Mammary epithelial cell (primary cell): Measurements from ENCODE around the gene BIRC3.

ENCODE experiments used
- CTCF ChIP-seq, 2 donors: IDR thresholded peaks in 1 of 2; conservative IDR thresholded peaks in 1 of 2; 2 replicates each; pipeline ENCODE4 v1.5.1; 2011 to 2012; ENCODE audit warnings: inconsistent platforms in 2 of 2, low read length in 2 of 2, mild to moderate bottlenecking in 2 of 2, control low read depth in 1 of 2, low read depth in 1 of 2; ENCODE audit not compliant: insufficient read depth in 1 of 2; ENCODE audit errors: extremely low read depth in 1 of 2
- EZH2 ChIP-seq: IDR thresholded peaks from 2 replicates; pipeline ENCODE4 v1.6.1; 2012; ENCODE audit warnings: low read length, inconsistent platforms, borderline replicate concordance

DNA sequence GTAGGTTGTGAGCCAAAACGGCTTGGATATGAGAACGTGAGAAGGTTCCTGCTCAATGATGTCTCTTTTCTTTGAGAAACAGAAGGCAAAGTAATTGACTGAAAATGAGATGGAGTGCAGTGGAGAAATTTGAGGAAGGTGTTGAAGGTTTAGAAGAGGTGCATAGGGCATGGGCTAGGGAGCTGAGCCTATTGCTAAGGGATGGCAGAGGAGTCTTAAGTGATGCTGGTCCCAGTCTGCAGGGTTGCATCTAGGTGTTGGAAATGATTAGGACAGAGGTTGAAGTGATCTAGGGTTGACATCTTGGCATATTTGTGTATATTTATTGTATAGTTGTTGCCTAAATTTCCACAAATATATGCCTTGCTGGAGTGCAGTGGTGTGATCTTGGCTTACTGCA is 2.3 kb downstream of the BIRC3 start:
- TF ChIP-seq CTCF (conservative IDR thresholded peaks at IDR 0.05 in 1 of 2, IDR thresholded peaks at IDR 0.05 in 1 of 2; ENCODE audit: extremely low read depth in 1 of 2, insufficient read depth in 1 of 2, low read depth in 1 of 2, low read length in 2 of 2) (no peak), EZH2 (no peak)
